Measurements from ENCODE around the gene METTL6.
"Not testable (repeated sequence)": the region's sequence is repeated elsewhere in the genome, so short reads cannot be mapped to it uniquely, and the experiment has no call there.

Gene METTL6

DNA sequence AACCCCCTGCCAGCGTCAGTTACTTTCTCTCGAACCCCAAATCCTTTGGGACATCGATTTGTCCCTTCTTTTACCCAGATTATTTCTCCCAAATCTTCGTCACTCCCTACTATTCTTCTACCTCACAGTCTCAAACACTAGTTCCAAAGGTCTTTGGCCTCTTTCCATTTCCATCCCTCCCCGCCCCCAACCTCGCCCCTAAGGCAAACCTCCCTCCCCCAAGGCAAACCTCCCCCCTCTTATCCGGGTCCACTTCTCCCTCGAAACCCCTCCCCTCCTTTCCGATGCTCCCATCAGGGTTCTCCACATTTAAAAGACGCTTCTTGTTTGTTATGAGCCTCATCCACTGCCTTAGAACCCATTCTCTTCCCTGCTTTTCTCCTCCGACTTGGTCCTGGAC is 637 bp upstream of the METTL6 start:
- no peak for FAIRE-seq
- no peak for TF ChIP-seq POLR2AphosphoS5 (IDR thresholded peaks at IDR 0.05; ENCODE audit: low read depth, low read length)
- no peak for TF ChIP-seq TAF1 (IDR thresholded peaks at IDR 0.05; ENCODE audit: borderline replicate concordance, low read depth, low read length)
- no peak for TF ChIP-seq POLR2A (IDR thresholded peaks at IDR 0.05; ENCODE audit: low read depth, low read length)
- no peak for DNase-seq (ENCODE audit: insufficient read length)

DNA sequence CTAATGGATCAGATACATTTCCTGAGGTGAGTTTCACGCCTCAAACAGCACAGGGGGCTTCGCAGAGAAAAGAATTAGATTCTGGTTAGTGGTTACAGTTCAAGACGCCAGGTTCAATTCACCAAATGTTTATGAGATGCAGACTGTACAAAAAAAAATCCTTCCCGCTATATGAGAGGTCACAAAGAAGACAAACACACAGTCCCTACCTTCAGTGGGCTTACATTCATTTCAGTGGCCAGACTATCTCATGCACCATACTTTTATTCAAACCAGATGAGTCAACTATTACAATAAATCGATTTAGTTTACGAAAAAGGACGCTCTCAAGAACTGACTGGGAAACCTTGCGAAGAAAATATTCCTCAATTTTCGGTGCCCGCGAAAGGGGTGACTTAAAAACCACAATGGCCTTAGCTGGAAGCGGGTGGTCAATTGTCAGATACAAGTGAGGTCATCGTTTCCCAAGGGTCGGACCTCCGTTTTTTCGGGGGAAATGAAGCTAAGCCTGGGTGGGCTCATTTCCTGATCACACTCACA is 695 bp downstream of the METTL6 start:
- FAIRE-seq (no peak), DNase-seq (ENCODE audit: insufficient read length) (no peak)
- no peak for TF ChIP-seq POLR2AphosphoS5 (IDR thresholded peaks at IDR 0.05; ENCODE audit: low read depth, low read length)
- TF ChIP-seq POLR2A (IDR thresholded peaks at IDR 0.05; ENCODE audit: low read depth, low read length), result no peak
- no peak for TF ChIP-seq TAF1 (IDR thresholded peaks at IDR 0.05; ENCODE audit: borderline replicate concordance, low read depth, low read length)

DNA sequence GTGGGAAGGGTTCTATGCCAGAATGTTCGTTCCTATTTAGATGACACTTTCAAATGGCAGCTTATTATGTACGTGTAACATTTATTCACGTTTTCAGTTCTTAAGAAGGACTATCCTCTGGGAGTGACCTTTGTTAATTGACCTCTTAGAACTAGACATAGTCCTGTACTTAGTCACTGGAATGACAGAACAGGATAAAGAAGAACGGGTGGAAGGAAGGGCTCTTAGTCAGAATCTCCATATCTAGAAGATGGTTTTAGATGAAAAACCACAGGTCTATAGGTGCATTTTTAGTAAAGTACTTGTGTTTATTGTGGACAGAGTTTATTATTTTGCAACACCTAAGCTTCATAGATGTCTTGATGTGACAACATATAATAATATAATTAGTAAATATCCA is 6.5 kb downstream of the METTL6 start:
- DNase-seq (ENCODE audit: insufficient read length), result no peak
- FAIRE-seq, result no peak
- TF ChIP-seq TAF1 (IDR thresholded peaks at IDR 0.05; ENCODE audit: borderline replicate concordance, low read depth, low read length), result no peak
- no peak for TF ChIP-seq POLR2AphosphoS5 (IDR thresholded peaks at IDR 0.05; ENCODE audit: low read depth, low read length)
- no peak for TF ChIP-seq POLR2A (IDR thresholded peaks at IDR 0.05; ENCODE audit: low read depth, low read length)

DNA sequence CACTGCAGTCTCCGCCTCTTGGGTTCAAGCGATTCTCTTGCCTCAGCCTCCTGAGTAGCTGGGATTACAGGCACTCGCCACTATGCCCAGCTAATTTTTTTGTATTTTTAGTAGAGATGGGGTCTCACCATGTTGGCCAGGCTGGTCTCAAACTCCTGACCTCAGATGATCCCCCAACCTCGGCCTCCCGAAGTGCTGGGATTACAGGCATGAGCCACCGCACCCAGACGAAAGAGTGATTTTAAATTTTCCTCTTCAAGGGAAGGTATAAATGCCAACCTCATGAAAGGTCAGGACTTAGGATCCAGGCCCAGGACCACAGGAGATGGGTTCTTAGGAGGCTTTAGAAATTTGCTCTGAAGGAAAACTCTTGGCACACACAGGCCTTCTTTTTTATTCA is 16.4 kb downstream of the METTL6 start:
- not testable (repeated sequence) for FAIRE-seq; DNase-seq (ENCODE audit: insufficient read length)

DNA sequence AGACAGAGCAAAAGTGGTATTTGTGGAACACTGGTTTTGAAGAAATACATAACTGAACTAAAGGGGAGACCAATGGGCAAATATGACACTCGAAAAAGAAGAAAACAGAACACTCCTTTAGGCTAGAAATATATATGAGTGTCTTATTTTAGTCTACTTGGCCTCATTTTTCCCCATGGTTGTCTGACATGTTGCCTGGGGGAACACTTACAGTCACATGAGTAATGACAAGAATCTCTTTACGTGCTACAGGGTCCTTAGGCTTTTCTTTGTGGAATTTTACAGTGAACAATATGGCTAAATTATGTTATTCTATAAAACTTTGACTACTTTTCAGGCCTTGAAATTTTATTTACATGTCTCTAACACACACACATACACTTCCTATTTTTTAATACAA is 17.6 kb downstream of the METTL6 start:
- no peak for FAIRE-seq
- TF ChIP-seq TAF1 (IDR thresholded peaks at IDR 0.05; ENCODE audit: borderline replicate concordance, low read depth, low read length), result no peak
- TF ChIP-seq POLR2AphosphoS5 (IDR thresholded peaks at IDR 0.05; ENCODE audit: low read depth, low read length), result no peak
- TF ChIP-seq POLR2A (IDR thresholded peaks at IDR 0.05; ENCODE audit: low read depth, low read length), result no peak
- DNase-seq (ENCODE audit: insufficient read length), result no peak

DNA sequence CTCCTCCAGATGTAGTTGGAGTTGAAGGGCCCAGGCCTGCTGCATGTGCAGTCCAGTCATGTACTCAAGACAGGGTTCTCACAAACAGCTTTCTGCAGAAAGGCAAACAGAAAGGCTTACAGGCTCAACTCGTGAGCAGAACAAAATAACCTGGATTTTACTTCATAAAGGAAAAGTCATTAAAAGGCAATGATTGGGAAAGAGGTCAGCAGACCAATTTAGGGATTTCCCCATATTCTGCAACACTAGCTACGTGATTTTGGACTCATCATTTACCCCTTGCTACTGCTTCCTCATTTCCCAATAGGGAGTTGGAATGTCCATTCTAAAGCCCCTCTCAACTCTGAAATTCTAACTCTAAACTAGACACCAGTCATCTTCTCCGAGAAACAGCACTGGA is 18.1 kb downstream of the METTL6 start:
- no peak for DNase-seq (ENCODE audit: insufficient read length)
- no peak for FAIRE-seq
- no peak for TF ChIP-seq POLR2AphosphoS5 (IDR thresholded peaks at IDR 0.05; ENCODE audit: low read depth, low read length)
- TF ChIP-seq TAF1 (IDR thresholded peaks at IDR 0.05; ENCODE audit: borderline replicate concordance, low read depth, low read length), result no peak
- TF ChIP-seq POLR2A (IDR thresholded peaks at IDR 0.05; ENCODE audit: low read depth, low read length), result no peak

DNA sequence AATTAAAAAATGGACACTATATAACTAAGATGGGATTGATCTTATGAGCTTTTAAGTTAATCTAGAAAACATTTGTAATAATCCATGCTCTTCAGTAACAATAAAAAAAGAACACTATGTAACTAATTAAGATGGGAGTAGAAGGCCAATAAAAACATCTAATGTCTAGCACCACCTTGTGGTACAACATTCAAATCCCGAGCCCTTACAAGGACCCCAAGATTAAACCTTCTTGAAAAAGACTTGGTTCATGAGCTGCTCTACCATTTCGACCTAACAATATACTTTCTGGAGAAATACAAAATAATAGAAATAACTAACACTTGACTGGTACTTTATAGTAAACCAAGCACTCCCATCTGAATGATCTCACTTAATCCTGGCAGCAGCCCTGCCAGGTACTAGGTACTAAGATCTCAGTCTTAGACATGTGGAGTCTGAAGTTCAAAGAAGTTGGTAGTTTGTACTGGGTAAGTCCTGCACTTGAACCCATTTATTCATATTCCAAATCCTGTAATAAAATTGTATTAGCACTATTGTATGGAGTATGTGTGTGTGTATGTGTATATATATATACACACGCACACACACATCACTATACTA is 21.8 kb downstream of the METTL6 start:
- no peak for DNase-seq (ENCODE audit: insufficient read length)
- peak; percentile 84 for FAIRE-seq
- no peak for TF ChIP-seq POLR2A (IDR thresholded peaks at IDR 0.05; ENCODE audit: low read depth, low read length)
- no peak for TF ChIP-seq TAF1 (IDR thresholded peaks at IDR 0.05; ENCODE audit: borderline replicate concordance, low read depth, low read length)
- TF ChIP-seq POLR2AphosphoS5 (IDR thresholded peaks at IDR 0.05; ENCODE audit: low read depth, low read length), result no peak

DNA sequence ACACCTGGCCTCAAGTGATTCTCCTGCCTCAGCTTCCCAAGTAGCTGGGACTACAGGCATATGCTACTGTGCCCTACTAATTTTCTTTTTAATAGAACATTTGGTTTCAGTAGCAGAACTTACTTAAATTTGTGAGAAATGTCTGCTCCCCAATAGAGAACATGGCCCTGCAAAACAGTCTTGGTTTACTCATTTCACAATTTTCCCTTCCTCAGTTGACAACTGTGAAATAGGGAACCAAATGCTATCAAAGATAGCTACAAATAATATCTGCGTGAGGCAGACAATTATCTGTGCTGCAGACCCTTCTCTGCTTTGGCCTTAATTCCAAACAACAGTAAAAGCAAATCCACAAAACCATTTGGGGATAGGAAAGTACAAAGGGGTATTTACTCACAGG is 22.6 kb downstream of the METTL6 start:
- FAIRE-seq (no peak), DNase-seq (ENCODE audit: insufficient read length) (no peak)
- no peak for TF ChIP-seq POLR2AphosphoS5 (IDR thresholded peaks at IDR 0.05; ENCODE audit: low read depth, low read length)
- no peak for TF ChIP-seq TAF1 (IDR thresholded peaks at IDR 0.05; ENCODE audit: borderline replicate concordance, low read depth, low read length)
- no peak for TF ChIP-seq POLR2A (IDR thresholded peaks at IDR 0.05; ENCODE audit: low read depth, low read length)

DNA sequence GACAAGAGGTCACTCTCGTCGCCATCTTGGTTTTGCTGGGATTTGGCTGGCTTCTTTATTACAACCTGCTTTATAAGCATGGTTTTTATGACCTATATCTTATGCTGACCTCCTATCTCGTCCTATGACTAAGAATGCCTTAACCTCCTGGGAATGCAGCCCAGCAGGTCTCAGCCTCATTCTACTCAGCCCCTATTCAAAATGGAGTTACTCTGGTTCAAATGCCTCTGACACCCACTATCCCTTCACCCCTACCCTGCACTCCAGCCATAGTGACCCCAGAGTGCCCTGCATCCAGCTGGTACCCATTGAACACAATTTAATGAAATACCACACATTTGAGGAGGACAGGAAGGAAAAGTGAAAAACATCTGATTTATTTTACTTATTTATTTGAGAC is 23.4 kb downstream of the METTL6 start:
- FAIRE-seq (no peak), DNase-seq (ENCODE audit: insufficient read length) (no peak)
- TF ChIP-seq TAF1 (IDR thresholded peaks at IDR 0.05; ENCODE audit: borderline replicate concordance, low read depth, low read length) (no peak), POLR2A (IDR thresholded peaks at IDR 0.05; ENCODE audit: low read depth, low read length) (no peak), POLR2AphosphoS5 (IDR thresholded peaks at IDR 0.05; ENCODE audit: low read depth, low read length) (no peak)

DNA sequence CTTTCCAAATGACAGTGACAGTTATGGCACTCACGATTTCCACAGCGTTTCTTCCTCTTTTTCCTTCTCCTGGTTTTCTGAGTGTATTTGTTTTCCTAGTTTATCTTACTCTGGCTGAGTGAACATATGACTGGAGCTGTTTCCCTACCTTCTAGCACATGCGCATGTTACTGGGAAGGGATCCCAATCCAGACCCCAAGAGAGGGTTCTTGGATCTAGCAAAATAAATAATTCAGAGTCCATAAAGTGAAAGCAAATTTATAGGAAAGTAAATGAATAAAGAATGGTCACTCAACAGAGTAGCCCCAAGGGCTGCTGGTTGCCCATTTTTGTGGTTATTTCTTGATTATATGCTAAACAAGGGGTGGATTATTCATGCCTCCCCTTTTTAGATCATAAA is 23.8 kb downstream of the METTL6 start:
- TF ChIP-seq POLR2A (IDR thresholded peaks at IDR 0.05; ENCODE audit: low read depth, low read length) (no peak), TAF1 (IDR thresholded peaks at IDR 0.05; ENCODE audit: borderline replicate concordance, low read depth, low read length) (no peak), POLR2AphosphoS5 (IDR thresholded peaks at IDR 0.05; ENCODE audit: low read depth, low read length) (no peak)
- DNase-seq (ENCODE audit: insufficient read length) (no peak), FAIRE-seq (no peak)

DNA sequence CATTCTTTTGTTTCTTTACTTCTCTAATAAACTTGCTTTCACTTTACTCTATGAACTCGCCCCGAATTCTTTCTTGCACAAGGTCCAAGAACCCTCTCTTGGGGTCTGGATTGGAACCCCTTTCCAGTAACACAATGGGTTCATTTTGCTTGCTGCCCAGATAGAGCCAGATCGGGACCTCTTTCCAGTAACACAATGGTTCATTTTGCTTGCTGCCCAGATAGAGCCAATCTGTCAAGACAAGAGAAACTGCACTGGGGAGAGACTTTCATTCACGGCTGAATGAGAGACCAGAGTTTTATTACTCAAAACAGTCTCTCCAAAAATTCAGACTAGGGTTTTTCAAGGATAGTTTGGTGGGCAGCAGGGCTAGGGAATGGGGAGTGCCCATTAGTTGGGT is 25.4 kb downstream of the METTL6 start:
- FAIRE-seq, result no peak
- TF ChIP-seq POLR2AphosphoS5 (IDR thresholded peaks at IDR 0.05; ENCODE audit: low read depth, low read length) (no peak), TAF1 (IDR thresholded peaks at IDR 0.05; ENCODE audit: borderline replicate concordance, low read depth, low read length) (no peak), POLR2A (IDR thresholded peaks at IDR 0.05; ENCODE audit: low read depth, low read length) (no peak)
- no peak for DNase-seq (ENCODE audit: insufficient read length)

DNA sequence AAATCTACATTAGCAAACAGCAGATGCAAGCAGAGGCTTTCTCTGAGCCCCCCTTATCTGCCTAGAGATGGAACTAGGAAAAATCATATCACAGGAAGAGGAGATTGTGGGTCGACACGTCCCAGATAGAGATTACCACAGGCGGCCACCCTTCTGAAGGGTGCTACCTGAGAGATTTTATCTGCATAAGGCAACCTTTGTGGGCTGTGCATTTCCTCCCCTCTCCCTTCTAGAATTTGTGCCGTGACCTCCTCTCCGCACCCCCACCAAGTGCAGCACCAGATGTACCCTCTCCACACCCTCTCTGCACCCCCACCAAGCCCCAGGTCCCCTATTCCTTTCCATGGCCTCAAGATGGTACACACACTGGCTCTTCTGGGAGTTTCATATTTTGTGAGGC is 27.4 kb downstream of the METTL6 start:
- no peak for FAIRE-seq
- TF ChIP-seq POLR2AphosphoS5 (IDR thresholded peaks at IDR 0.05; ENCODE audit: low read depth, low read length), result no peak
- no peak for TF ChIP-seq TAF1 (IDR thresholded peaks at IDR 0.05; ENCODE audit: borderline replicate concordance, low read depth, low read length)
- no peak for TF ChIP-seq POLR2A (IDR thresholded peaks at IDR 0.05; ENCODE audit: low read depth, low read length)
- no peak for DNase-seq (ENCODE audit: insufficient read length)

DNA sequence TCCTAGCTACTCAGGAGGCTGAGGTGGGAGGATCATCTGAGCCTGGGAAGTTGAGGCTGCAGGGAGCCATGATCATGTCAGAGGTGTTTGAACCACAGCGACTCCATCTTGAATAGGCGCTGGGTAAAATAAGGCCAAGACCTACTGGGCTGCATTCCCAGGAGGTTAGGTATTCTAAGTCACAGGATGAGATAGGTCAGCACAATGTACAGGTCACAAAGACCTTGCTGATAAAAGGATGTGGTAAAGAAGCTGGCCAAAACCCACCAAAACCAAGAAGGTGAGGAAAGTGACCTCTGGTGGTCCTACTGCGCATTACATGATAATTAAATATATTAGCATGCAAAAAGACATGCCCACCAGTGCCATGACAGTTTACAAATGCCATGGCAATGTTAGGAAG is 28.6 kb downstream of the METTL6 start:
- not testable (repeated sequence) for DNase-seq (ENCODE audit: insufficient read length)
- FAIRE-seq, result peak; percentile 54

DNA sequence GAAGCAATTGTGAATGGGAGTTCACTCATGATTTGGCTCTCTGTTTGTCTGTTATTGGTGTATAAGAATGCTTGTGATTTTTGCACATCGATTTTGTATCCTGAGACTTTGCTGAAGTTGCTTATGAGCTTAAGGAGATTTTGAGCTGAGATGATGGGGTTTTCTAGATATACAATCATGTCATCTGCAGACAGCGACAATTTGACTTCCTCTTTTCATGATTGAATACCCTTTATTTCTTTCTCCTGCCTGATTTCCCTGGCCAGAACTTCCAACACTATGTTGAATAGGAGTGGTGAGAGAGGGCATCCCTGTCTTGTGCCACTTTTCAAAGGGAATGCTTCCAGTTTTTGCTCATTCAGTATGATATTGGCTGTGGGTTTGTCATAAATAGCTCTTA is 34.1 kb downstream of the METTL6 start:
- not testable (repeated sequence) for FAIRE-seq; DNase-seq (ENCODE audit: insufficient read length)
